K562 (cell line): ENCODE measurements around the gene DOCK8. TPM values are rescaled to one million over a fixed set of nuclear protein-coding genes. Genes with fewer than 3 reads are reported as not detected.

Source experiments
- PHF8 ChIP-seq: fragments of 200-600 bp; sonication (generic); IDR thresholded peaks from 2 replicates; pipeline ENCODE4 v1.6.1; 2012; ENCODE audit warnings: mixed run types, mild to moderate bottlenecking, inconsistent platforms, low read length, moderate library complexity, borderline replicate concordance
- RFX5 ChIP-seq: IDR thresholded peaks from 2 replicates; pipeline ENCODE4 v1.6.1; 2011; ENCODE audit warnings: low read depth, mild to moderate bottlenecking, improper control_type of control experiment, low read length
- polyA plus RNA-seq, 8 experiments: library from polyadenylated mRNA; depleted of rRNA in 4 of 8; stranded (reverse) in 5 of 8; unstranded in 3 of 8; fragments of >200 nt; fragmentation: Nextera tagmentation in 2 of 8; fragmentation: Illumina TruSeq in 1 of 8; extraction: Ambion mirVana in 2 of 8; extraction: Trizol in 1 of 8; gene quantifications; 2 replicates each; pipeline versions ENCODE4 v1.2.1 to v1.2.3, GENCODE V29; 2011 to 2014; ENCODE audit warnings: inconsistent platforms in 1 of 8, missing spikeins in 1 of 8
- total RNA-seq, 7 experiments: library from RNA; depleted of rRNA in 6 of 7; stranded (reverse); fragments of >200 nt in 6 of 7; fragmentation: Illumina TruSeq in 2 of 7; extraction: Trizol in 2 of 7; gene quantifications; 2 replicates each; pipeline versions ENCODE4 v1.2.1 to v1.2.3, GENCODE V29; 2011 to 2021; ENCODE audit warnings: low replicate concordance in 1 of 7
- TF ChIP-seq, protein P1 (sequence below), 2 experiments: fragments of 450-650 bp in 1 of 2; sonication (generic) in 1 of 2; formaldehyde crosslinking in 1 of 2; IDR thresholded peaks; 2 replicates each; pipeline versions ENCODE4 v1.7.1 to v1.9.0; 2016 to 2022; ENCODE audit warnings: inconsistent platforms in 1 of 2, mild to moderate bottlenecking in 1 of 2, missing genetic modification reagents in 1 of 2

Gene DOCK8
- total and polyA plus RNA-seq, 9 of the 15 experiments (the other 6 are each of a cell fraction or from before 2014, with no cell fraction given): 14.4 to 53.8 (median 25.1) TPM

- TF ChIP-seq, protein P1, sequence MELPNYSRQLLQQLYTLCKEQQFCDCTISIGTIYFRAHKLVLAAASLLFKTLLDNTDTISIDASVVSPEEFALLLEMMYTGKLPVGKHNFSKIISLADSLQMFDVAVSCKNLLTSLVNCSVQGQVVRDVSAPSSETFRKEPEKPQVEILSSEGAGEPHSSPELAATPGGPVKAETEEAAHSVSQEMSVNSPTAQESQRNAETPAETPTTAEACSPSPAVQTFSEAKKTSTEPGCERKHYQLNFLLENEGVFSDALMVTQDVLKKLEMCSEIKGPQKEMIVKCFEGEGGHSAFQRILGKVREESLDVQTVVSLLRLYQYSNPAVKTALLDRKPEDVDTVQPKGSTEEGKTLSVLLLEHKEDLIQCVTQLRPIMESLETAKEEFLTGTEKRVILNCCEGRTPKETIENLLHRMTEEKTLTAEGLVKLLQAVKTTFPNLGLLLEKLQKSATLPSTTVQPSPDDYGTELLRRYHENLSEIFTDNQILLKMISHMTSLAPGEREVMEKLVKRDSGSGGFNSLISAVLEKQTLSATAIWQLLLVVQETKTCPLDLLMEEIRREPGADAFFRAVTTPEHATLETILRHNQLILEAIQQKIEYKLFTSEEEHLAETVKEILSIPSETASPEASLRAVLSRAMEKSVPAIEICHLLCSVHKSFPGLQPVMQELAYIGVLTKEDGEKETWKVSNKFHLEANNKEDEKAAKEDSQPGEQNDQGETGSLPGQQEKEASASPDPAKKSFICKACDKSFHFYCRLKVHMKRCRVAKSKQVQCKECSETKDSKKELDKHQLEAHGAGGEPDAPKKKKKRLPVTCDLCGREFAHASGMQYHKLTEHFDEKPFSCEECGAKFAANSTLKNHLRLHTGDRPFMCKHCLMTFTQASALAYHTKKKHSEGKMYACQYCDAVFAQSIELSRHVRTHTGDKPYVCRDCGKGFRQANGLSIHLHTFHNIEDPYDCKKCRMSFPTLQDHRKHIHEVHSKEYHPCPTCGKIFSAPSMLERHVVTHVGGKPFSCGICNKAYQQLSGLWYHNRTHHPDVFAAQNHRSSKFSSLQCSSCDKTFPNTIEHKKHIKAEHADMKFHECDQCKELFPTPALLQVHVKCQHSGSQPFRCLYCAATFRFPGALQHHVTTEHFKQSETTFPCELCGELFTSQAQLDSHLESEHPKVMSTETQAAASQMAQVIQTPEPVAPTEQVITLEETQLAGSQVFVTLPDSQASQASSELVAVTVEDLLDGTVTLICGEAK (IDR thresholded peaks at IDR 0.05): no peak
- TF ChIP-seq, protein P1 (CRISPR knock-in tag; IDR thresholded peaks at IDR 0.05): no peak
- TF ChIP-seq RFX5: no peak
- no peak for TF ChIP-seq PHF8
Measured at GRCh38 chr9:372128-372527, 157.5 kb downstream of the DOCK8 start (continued).
